Measurements from ENCODE around the gene COX6A1.

GRCh38 chr12:120467439-120467838, 29.5 kb downstream of the COX6A1 start:
- TF ChIP-seq CTCF (IDR thresholded peaks at IDR 0.05) (no peak), POLR2AphosphoS5 (IDR thresholded peaks at IDR 0.05) (no peak)

Data from breast epithelium (tissue), 3 donors.